WTC11 (cell line): ENCODE data around the gene GNG11.

Source experiments
- FOXP1 ChIP-seq: sonication (generic); formaldehyde crosslinking; IDR thresholded peaks from 2 replicates; pipeline ENCODE4 v1.8.0; 2022; ENCODE audit warnings: missing genetic modification reagents, mild to moderate bottlenecking, moderate library complexity, borderline replicate concordance
- GRHL2 ChIP-seq: fragments of 250-450 bp; sonication (Bioruptor Pico); IDR thresholded peaks from 2 replicates; pipeline ENCODE4 v1.8.0; 2022; ENCODE audit warnings: mild to moderate bottlenecking, moderate library complexity; ENCODE audit not compliant: insufficient replicate concordance, severe bottlenecking
- JUN ChIP-seq: sonication (generic); formaldehyde crosslinking; IDR thresholded peaks from 2 replicates; pipeline ENCODE4 v1.8.0; 2023; ENCODE audit warnings: mild to moderate bottlenecking, missing genetic modification reagents
- PRRX2 ChIP-seq: fragments of 250-450 bp; sonication (Bioruptor Pico); IDR thresholded peaks from 2 replicates; pipeline ENCODE4 v1.8.0; 2021; ENCODE audit warnings: mild to moderate bottlenecking
- SOX15 ChIP-seq: fragments of 250-450 bp; sonication (Bioruptor Pico); IDR thresholded peaks from 2 replicates; pipeline ENCODE4 v1.9.0; 2021; ENCODE audit warnings: mild to moderate bottlenecking
- TEAD1 ChIP-seq: sonication (generic); formaldehyde crosslinking; IDR thresholded peaks from 2 replicates; pipeline ENCODE4 v1.8.0; 2022; ENCODE audit warnings: mild to moderate bottlenecking, missing genetic modification reagents
- TF ChIP-seq, protein P1 (sequence below): fragments of 200-600 bp; IDR thresholded peaks from 2 replicates; pipeline ENCODE4 v1.8.0; 2022; ENCODE audit warnings: antibody characterized with exemption
- TF ChIP-seq, protein P2 (sequence below): fragments of 250-450 bp; sonication (Bioruptor Pico); IDR thresholded peaks from 2 replicates; pipeline ENCODE4 v1.8.0; 2021; ENCODE audit warnings: mild to moderate bottlenecking
- TF ChIP-seq, protein P3 (sequence below): sonication (generic); formaldehyde crosslinking; IDR thresholded peaks from 2 replicates; pipeline ENCODE4 v1.8.1; 2023; ENCODE audit warnings: mild to moderate bottlenecking, missing genetic modification reagents, moderate library complexity
- TF ChIP-seq, protein P4 (sequence below): sonication (generic); formaldehyde crosslinking; conservative IDR thresholded peaks from 2 replicates; pipeline ENCODE4 v1.8.1; 2022; ENCODE audit warnings: mild to moderate bottlenecking, missing genetic modification reagents
- TF ChIP-seq, protein P5 (sequence below): sonication (generic); formaldehyde crosslinking; IDR thresholded peaks from 2 replicates; pipeline ENCODE4 v1.8.0; 2022; ENCODE audit warnings: mild to moderate bottlenecking, missing genetic modification reagents

DNA sequence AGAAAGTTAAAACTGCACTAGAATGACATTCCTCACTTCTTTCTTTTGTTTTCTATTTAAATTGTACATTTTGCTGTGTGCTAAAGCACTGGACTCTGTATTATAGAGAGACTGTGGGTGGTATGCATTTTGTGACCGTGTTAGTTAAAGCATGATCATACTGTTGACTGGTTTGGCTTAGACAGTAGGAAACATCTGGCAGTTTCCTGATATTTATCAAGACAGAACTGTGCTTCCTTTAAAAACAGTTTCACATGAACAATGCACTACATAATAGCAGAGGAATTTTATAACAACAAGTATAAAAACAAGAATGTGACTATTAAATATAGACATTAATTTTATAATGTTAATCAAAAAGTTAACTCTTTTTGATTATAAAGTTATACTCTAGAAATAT, 23.1 kb downstream of the GNG11 start:
- TF ChIP-seq PRRX2 (CRISPR knock-in tag) (no peak), SOX15 (CRISPR knock-in tag) (no peak), GRHL2 (CRISPR knock-in tag) (no peak), TEAD1 (CRISPR knock-in tag) (no peak), JUN (CRISPR knock-in tag) (no peak), FOXP1 (CRISPR knock-in tag) (no peak)
- TF ChIP-seq, protein P1, sequence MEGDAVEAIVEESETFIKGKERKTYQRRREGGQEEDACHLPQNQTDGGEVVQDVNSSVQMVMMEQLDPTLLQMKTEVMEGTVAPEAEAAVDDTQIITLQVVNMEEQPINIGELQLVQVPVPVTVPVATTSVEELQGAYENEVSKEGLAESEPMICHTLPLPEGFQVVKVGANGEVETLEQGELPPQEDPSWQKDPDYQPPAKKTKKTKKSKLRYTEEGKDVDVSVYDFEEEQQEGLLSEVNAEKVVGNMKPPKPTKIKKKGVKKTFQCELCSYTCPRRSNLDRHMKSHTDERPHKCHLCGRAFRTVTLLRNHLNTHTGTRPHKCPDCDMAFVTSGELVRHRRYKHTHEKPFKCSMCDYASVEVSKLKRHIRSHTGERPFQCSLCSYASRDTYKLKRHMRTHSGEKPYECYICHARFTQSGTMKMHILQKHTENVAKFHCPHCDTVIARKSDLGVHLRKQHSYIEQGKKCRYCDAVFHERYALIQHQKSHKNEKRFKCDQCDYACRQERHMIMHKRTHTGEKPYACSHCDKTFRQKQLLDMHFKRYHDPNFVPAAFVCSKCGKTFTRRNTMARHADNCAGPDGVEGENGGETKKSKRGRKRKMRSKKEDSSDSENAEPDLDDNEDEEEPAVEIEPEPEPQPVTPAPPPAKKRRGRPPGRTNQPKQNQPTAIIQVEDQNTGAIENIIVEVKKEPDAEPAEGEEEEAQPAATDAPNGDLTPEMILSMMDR: no peak
- TF ChIP-seq, protein P2, sequence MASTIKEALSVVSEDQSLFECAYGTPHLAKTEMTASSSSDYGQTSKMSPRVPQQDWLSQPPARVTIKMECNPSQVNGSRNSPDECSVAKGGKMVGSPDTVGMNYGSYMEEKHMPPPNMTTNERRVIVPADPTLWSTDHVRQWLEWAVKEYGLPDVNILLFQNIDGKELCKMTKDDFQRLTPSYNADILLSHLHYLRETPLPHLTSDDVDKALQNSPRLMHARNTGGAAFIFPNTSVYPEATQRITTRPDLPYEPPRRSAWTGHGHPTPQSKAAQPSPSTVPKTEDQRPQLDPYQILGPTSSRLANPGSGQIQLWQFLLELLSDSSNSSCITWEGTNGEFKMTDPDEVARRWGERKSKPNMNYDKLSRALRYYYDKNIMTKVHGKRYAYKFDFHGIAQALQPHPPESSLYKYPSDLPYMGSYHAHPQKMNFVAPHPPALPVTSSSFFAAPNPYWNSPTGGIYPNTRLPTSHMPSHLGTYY (CRISPR knock-in tag): no peak
- TF ChIP-seq, protein P3, sequence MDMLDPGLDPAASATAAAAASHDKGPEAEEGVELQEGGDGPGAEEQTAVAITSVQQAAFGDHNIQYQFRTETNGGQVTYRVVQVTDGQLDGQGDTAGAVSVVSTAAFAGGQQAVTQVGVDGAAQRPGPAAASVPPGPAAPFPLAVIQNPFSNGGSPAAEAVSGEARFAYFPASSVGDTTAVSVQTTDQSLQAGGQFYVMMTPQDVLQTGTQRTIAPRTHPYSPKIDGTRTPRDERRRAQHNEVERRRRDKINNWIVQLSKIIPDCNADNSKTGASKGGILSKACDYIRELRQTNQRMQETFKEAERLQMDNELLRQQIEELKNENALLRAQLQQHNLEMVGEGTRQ (CRISPR knock-in tag): no peak
- TF ChIP-seq, protein P4, sequence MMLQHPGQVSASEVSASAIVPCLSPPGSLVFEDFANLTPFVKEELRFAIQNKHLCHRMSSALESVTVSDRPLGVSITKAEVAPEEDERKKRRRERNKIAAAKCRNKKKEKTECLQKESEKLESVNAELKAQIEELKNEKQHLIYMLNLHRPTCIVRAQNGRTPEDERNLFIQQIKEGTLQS (CRISPR knock-in tag): no peak
- TF ChIP-seq, protein P5, sequence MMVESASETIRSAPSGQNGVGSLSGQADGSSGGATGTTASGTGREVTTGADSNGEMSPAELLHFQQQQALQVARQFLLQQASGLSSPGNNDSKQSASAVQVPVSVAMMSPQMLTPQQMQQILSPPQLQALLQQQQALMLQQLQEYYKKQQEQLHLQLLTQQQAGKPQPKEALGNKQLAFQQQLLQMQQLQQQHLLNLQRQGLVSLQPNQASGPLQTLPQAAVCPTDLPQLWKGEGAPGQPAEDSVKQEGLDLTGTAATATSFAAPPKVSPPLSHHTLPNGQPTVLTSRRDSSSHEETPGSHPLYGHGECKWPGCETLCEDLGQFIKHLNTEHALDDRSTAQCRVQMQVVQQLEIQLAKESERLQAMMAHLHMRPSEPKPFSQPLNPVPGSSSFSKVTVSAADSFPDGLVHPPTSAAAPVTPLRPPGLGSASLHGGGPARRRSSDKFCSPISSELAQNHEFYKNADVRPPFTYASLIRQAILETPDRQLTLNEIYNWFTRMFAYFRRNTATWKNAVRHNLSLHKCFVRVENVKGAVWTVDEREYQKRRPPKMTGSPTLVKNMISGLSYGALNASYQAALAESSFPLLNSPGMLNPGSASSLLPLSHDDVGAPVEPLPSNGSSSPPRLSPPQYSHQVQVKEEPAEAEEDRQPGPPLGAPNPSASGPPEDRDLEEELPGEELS: no peak
